T-helper 1 cell treated with Interleukin-12 subunit alpha and Interleukin-12 subunit beta and Interleukin-4 antibody, amounts not matched to agents 30 ng/mL and 1 ng/mL, for 36 hours (primary cell): ENCODE measurements around the gene ATP13A5. TPM values are rescaled to one million over a fixed set of nuclear protein-coding genes. Genes with fewer than 3 reads are reported as not detected.

Source experiments
- intact Hi-C: fragments of 100-400 bp; cut with micrococcal nuclease; formaldehyde crosslinking; loops from one replicate; pipeline ENCODE4 v1.15.1; 2024
- total RNA-seq: library from RNA; stranded (reverse); gene quantifications from 2 replicates; pipeline ENCODE4 v1.2.3, GENCODE V29; 2022

The ATP13A5 gene
- total RNA-seq, 1 donor from 2014 or later, result not detected

GRCh38 chr3:193262707-193263106 lies 115.8 kb downstream of the ATP13A5 start:
- intact Hi-C loops, result no loop called here

DNA sequence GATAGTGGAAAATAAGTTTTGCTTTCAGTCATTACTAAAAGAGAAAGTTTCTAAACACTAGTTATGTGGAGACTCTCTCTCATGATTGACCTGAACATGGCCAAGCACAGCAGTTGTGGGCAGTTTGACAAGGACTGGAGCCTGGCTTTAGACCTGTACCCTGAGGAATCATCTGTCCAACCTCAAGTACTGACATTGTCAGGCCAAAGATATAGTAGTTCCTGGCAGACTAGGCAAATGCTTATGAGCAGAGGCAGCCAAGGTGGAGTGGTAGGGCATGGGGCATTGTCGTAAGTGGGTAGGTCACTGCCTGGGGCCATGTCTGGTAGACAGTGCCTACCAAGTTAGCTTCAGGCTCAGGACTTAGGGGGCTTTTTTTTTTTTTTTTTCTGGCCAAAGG lies 116.6 kb downstream of the ATP13A5 start:
- intact Hi-C loops, result no loop called here

DNA sequence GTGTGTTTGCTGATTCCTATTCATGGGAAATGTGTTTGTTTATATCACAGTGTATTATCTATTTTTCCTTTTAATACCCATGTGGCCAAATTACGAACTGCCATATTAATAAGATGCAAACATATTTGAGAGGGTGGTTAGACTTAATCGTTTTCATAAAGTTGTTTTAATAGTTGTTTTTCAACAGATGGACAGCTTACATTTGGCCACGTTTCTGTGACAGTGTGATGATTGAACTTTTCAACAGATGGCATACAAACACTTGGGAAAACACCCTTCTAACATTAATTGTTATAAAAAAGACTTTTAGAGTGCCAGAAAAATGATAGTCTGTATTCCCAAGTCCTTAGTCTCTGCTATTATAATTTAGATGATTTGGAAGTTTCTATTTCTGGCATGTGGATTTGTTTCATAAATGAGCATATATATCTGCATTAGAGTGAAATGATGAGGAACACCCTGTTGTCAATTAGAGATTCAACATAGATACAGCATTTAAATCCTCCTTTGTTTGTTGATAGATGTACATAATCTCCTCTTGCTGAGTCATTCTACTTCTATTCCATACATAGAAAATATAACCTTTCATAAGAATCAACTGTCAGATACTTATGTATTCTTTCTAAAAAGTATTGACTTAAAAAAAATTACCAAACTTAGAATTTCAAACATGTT lies 124.4 kb downstream of the ATP13A5 start:
- intact Hi-C loops, result no loop called here

DNA sequence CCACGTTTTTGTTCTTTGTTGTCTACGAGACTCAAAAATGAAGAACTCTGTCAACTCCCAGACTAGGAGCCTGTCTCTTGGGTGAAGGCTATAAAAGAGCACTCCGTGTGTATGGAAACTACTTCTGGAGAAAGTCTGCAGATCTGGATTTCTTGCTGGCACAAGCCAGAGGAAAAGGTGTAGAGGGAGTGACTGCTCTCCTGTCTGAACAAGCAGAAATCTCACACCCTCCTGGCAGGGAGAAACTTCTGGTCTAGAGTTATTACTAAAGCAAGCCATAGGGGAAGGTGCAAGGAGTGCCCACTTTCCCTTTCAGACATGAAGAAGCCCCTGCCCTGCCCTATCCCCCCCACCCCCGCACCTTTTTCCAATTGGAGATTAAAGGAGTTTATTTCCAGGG lies 128.1 kb downstream of the ATP13A5 start:
- intact Hi-C loops, result no loop called here

- intact Hi-C loops, result no loop called here
These were observed 129.6 kb downstream of the ATP13A5 start for GRCh38 chr3:193248848-193249468.

DNA sequence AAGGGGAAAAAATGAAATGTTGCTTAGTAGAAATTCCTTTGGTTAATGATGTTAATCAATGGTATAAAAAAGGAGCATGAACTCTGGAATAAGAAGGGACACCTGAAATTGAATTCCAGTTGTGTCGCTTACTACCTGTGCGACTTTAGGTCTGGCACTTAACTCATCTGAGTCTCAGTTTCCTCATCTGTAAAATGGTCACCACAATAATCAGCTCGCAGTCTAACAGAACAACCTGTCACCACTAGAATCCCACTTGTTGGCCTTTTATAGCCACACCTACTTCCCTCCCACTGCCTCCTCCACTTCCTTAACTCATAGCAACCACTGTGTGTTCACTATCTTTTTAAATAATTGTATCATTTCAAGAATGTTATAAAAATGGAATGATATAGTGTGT lies 135.0 kb downstream of the ATP13A5 start:
- intact Hi-C loops, result no loop called here

DNA sequence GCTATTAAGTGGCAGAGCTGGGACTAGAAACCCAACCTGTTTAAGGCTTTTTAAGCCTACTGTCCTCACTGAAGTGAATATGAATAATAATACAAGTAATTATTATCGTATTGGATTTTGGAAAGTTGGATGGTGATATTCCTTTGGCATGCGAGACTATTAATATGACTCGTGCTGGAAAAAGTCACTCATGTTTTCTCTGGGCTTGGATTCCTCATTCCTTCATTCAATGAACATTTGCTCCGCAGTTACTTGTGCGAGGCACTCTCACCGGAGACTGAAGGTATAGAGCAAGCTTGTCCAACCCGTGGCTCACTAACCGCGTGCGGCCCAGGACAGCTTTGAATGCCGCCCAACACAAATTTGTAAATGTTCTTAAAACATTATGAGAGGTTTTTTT lies 136.8 kb downstream of the ATP13A5 start:
- intact Hi-C loops, result no loop called here

DNA sequence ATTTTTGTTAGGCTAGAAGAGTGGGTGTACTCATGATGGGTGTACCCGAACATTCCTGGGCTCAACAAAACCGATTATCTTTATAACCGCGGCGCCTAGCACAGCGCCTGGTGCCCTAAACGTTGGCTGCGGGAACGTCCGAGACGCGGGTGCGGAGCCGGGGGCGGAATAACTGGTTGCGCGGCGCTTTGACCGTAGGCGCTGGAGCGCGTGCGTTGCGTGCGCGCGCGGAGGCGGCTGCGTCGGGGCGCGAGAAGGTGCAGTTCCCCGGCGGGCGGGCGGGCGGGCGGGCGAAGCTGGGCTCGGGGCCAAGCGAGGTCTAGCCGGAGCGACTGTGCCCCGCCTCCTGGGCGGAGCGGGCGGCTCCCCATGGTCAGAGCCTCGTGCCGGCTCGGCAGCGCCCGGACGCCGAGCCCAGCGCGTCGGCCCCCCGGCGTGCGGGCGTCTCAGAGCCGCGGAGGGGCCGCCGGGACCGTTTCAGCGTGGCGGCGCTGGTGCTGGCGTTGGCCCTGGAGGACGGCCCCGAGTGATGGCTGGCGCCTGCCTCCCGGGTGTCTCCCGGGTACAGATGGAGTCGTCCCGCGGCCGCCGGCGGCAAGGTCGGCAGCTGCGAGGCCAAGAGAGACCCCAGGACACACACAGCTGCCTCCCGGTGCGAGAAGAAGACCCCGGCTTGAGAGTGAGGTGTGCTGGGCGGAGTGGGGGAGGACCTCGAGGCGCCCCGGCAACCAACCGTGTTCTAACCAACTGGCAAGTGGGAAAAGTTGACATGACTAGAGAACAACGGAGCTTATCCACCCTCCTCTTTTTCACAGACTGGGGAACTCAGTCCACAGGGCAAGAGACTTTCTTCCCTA lies 137.5 kb downstream of the ATP13A5 start, which contains the start of gene PLAAT1:
Gene PLAAT1 (plus strand): TSS at position 373 of the 857 bp plus-strand sequence. CDS start 14,429 bp downstream, outside the sequence.
- intact Hi-C loops, result no loop called here

DNA sequence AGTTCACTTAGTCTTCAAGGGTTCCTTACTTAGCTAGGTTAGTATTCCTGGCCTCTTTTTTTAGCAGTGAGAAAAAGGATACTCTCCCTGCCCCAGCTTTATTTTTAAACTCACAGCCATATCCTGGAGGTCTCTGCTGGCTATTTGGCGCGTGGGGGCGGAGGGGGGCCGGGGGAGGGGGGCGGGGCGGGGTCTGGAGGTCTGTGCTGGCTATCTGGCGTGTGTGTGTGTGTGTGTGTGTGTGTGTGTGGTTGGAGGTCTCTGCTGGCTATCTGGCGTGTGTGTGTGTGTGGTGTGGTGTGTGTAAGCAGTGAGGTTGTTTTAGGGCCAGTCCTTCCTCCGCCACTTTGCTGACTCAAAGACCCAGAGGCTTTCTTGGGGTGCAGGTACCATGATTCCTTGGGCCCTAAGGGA lies 138.1 kb downstream of the ATP13A5 start:
- intact Hi-C loops, result no loop called here

- intact Hi-C loops, result no loop called here
These were observed 141.5 kb downstream of the ATP13A5 start for GRCh38 chr3:193237030-193237429.

DNA sequence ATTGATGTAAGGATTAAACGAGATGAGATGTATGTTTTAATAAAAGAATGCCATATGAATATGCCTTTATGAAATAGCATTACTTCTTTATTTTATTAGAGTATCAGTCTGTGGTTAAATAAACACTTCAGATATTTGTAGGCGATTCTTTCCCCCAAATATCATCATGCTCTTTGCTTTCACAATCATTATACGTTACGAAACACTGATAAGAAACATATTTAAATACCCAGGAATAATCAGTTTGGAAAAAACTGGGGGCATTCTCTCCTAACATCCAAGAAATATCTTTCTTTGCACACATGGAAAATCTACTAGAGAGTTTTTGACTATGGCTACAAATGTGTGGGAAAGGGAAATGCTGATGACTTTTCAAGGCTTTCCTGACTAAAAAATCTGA lies 142.0 kb downstream of the ATP13A5 start:
- intact Hi-C loops, result no loop called here

GRCh38 chr3:193231201-193231600 lies 147.4 kb downstream of the ATP13A5 start:
- intact Hi-C loops, result loop anchor here (5.0 kb wide), 1 partner anchor 624 kb away; no protein-coding TSS in a partner anchor

- intact Hi-C loops, result loop anchor here (5.0 kb wide), 1 partner anchor 623 kb away; no protein-coding TSS in a partner anchor
These were observed 147.9 kb downstream of the ATP13A5 start for GRCh38 chr3:193230610-193231009.

DNA sequence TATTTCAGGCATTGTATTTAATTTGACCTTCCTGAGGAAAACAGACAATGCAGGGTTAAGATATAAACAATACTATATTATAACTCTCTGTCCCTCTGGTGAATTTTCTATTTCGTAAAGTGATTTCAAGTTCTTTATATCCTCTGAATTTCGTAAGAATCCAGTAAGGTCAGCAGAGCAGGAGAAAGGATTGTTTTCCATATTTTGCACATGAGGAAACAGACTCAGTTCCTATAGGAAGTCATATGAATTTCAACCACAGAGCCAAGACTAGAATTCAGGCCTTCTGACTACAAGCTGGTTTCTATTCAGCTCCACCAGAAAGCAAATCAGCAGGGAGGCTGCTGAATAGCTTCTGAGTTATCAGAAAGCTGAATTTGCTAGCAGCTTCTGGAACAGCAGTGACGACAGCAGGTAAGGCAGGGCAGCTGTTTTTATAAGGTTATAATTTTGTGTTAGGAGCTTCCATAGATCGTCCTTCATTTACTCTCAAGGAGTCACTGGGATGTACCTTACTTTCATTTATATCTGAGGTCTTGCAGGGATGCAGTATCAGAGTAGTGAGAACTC lies 148.6 kb downstream of the ATP13A5 start:
- intact Hi-C loops, result loop anchor here (5.0 kb wide), 1 partner anchor 623 kb away; no protein-coding TSS in a partner anchor

DNA sequence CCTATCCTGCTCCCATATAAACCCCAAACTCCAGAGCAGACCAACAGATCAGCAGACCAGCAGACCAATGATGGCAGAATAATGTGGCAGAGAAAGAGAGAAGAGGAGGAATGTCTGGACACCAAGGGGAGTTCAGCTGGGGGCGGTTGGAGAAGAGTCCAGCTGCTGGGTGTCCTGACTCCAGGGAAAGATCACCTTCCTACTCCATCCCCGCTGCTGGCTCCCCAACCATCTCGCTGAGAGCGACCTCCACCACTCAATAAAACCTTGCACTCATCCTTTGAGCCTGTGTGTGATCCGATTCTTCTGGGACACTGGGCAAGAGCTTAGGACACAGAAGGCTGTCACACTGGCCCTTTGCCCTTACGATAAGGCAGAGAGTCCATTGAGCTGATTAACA lies 150.3 kb downstream of the ATP13A5 start:
- intact Hi-C loops, result no loop called here

- intact Hi-C loops, result no loop called here
These were observed 153.0 kb downstream of the ATP13A5 start for GRCh38 chr3:193225302-193226125.
